ENCODE data around the gene TRMT10A. TPM values are rescaled to one million over a fixed set of nuclear protein-coding genes. Genes with fewer than 3 reads are reported as not detected.

Gene TRMT10A
- total RNA-seq, 4 donors from 2014 or later: 4.6 to 12.5 (median 6.8) TPM

- no peaks in the 10 kb centered on the region for H3K4me1 ChIP-seq
- H3K9me3 ChIP-seq: no peaks in the 10 kb centered on the region
- no peaks in the 10 kb centered on the region for H3K27me3 ChIP-seq
- no peak for DNase-seq
- no peaks in the 10 kb centered on the region for H3K36me3 ChIP-seq
- intact Hi-C loops (cut with DNase I): loop anchor here (10.0 kb wide), 1 partner anchor 230 kb away; no protein-coding TSS in a partner anchor
- no peak for TF ChIP-seq POLR2A (IDR thresholded peaks at IDR 0.05)
- TF ChIP-seq, protein P1, sequence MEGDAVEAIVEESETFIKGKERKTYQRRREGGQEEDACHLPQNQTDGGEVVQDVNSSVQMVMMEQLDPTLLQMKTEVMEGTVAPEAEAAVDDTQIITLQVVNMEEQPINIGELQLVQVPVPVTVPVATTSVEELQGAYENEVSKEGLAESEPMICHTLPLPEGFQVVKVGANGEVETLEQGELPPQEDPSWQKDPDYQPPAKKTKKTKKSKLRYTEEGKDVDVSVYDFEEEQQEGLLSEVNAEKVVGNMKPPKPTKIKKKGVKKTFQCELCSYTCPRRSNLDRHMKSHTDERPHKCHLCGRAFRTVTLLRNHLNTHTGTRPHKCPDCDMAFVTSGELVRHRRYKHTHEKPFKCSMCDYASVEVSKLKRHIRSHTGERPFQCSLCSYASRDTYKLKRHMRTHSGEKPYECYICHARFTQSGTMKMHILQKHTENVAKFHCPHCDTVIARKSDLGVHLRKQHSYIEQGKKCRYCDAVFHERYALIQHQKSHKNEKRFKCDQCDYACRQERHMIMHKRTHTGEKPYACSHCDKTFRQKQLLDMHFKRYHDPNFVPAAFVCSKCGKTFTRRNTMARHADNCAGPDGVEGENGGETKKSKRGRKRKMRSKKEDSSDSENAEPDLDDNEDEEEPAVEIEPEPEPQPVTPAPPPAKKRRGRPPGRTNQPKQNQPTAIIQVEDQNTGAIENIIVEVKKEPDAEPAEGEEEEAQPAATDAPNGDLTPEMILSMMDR (IDR thresholded peaks at IDR 0.05): no peak
- H3K27ac ChIP-seq: no peak within 1 kb of the TSS
- WGBS, 2 donors: 76 to 77% methylated on average over 3 of the region's 3 CpGs
- H3K4me3 ChIP-seq (replicated peaks in 1 of 3): no peak within 1 kb of the TSS
Observed at GRCh38 chr4:99574530-99575324, 10.9 kb upstream of the TRMT10A start, which contains the start of gene MTTP. MTTP (plus strand) TSS chr4:99574824; CDS start chr4:99574910, 86 bp downstream.

DNA sequence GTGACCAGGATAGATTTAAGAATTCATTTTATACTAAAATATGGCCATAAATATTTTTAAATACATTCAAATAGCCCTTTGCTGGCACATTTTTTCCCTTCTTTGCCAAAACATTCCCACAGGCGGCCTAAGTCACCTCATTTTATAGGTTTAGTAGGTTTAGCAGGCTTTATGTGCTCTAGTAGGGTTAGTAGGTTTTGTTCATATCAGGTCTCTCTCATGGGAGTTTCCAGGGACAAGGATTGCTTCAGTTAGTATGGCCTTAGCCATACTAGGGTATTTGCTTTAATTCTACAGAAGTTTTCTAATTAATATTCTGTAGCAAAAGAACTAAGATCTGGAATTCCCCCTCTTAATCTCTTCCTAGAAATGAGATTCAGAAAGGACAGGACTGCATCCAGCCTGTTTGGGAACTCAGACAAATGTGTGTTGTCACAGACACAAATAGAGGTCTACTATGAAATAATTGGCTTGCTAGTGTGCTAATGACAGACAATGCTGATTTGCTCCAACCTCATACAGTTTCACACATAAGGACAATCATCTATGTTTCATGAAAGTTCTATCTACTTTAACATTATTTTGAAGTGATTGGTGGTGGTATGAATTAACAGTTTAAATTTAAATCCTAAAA is 10.0 kb upstream of the TRMT10A start:
- intact Hi-C loops (cut with DNase I): loop anchor here (10.0 kb wide), 1 partner anchor 231 kb away; no protein-coding TSS in a partner anchor
- 74 to 86% methylated on average over 1 of the region's 1 CpG for WGBS, 2 donors
- H3K4me3 ChIP-seq (replicated peaks in 1 of 3): no peak overlapping the region
- no peaks in the 10 kb centered on the region for H3K27me3 ChIP-seq
- H3K36me3 ChIP-seq: no peaks in the 10 kb centered on the region
- TF ChIP-seq, protein P1 (IDR thresholded peaks at IDR 0.05): no peak
- TF ChIP-seq POLR2A (IDR thresholded peaks at IDR 0.05): no peak
- no peak for DNase-seq
- H3K4me1 ChIP-seq: no peaks in the 10 kb centered on the region
- no peak overlapping the region for H3K27ac ChIP-seq
- no peaks in the 10 kb centered on the region for H3K9me3 ChIP-seq

DNA sequence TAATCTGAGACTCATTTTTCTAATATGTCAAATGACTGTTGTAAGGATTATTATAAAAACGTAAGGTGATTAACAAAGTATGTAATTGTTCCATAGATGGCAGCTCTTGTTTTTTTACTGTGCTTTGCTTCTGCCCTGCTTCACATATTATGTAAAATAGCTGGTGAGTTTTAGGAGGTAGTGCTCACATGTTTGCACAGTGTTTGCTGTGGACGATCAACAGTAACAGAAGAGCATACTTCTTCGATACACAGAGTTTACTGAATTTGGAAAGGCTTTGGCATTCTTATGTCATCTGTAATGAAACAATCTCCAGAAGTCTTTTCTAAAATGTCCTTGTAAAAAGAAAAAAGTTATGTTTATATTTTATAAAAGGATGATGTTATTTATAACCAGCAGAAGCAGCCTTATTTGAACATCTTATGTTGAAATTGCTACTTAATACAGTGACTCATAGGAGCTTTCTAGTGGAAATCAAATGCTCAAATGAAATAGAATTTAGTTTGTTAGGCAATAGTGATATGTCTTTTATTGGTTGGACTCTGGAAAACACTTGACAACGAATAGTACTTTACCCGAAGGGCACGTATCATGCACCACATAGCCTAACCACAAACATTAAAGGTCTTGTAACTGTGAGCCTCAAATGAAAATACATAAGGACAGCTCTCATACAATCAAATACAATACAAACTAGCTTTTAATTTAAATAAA is 8.8 kb upstream of the TRMT10A start:
- Histone ChIP-seq H3K27ac (no peak overlapping the region), H3K9me3 (no peaks in the 10 kb centered on the region), H3K4me3 (replicated peaks in 1 of 3) (no peak overlapping the region), H3K4me1 (no peaks in the 10 kb centered on the region), H3K36me3 (no peaks in the 10 kb centered on the region), H3K27me3 (no peaks in the 10 kb centered on the region)
- WGBS, 2 donors: 77 to 82% methylated on average over 6 of the region's 6 CpGs
- DNase-seq: no peak
- TF ChIP-seq, protein P1 (IDR thresholded peaks at IDR 0.05): no peak
- TF ChIP-seq POLR2A (IDR thresholded peaks at IDR 0.05): no peak
- intact Hi-C loops (cut with DNase I): loop anchor here (10.0 kb wide), 1 partner anchor 232 kb away; no protein-coding TSS in a partner anchor

GRCh38 chr4:99571883-99572282 is 8.0 kb upstream of the TRMT10A start:
- TF ChIP-seq POLR2A (IDR thresholded peaks at IDR 0.05): no peak
- TF ChIP-seq, protein P1 (IDR thresholded peaks at IDR 0.05): no peak
- Histone ChIP-seq H3K9me3 (no peaks in the 10 kb centered on the region), H3K27ac (no peak overlapping the region), H3K27me3 (no peaks in the 10 kb centered on the region), H3K4me1 (no peaks in the 10 kb centered on the region), H3K36me3 (no peaks in the 10 kb centered on the region), H3K4me3 (replicated peaks in 1 of 3) (no peak overlapping the region)
- DNase-seq: no peak
- 58 to 62% methylated on average over 1 of the region's 1 CpG for WGBS, 2 donors
- intact Hi-C loops (cut with DNase I): loop anchor here (10.0 kb wide), 1 partner anchor 233 kb away; no protein-coding TSS in a partner anchor

Data from thyroid gland (tissue), 4 donors.